GM18517 (cell line): ENCODE measurements around the gene SEMA3D.

ENCODE experiments used
- ATAC-seq: cut with Tn5 transposase; IDR thresholded peaks from one replicate; pipeline ENCODE4 v1.9.1; 2021; ENCODE audit warnings: mild to moderate bottlenecking, moderate library complexity; ENCODE audit not compliant: unreplicated experiment

Gene SEMA3D

GRCh38 chr7:85184599-85185423, 2.0 kb downstream of the SEMA3D start:
- no peak for ATAC-seq

GRCh38 chr7:85183296-85183695, 3.6 kb downstream of the SEMA3D start:
- ATAC-seq = no peak

- no peak for ATAC-seq
Measured at GRCh38 chr7:85178531-85179298, 8.1 kb downstream of the SEMA3D start.

GRCh38 chr7:85177316-85177715, 9.5 kb downstream of the SEMA3D start:
- ATAC-seq = no peak

- no peak for ATAC-seq
Measured at GRCh38 chr7:85176197-85176596, 10.7 kb downstream of the SEMA3D start.

- ATAC-seq = no peak
Measured at GRCh38 chr7:85175217-85175616, 11.6 kb downstream of the SEMA3D start.

- no peak for ATAC-seq
Measured at GRCh38 chr7:85172530-85172941, 14.3 kb downstream of the SEMA3D start.

GRCh38 chr7:85167636-85168035, 19.2 kb downstream of the SEMA3D start:
- ATAC-seq = no peak

- ATAC-seq = no peak
Measured at GRCh38 chr7:85165263-85165662, 21.6 kb downstream of the SEMA3D start.

GRCh38 chr7:85164376-85164775, 22.5 kb downstream of the SEMA3D start:
- no peak for ATAC-seq

- ATAC-seq = no peak
Measured at GRCh38 chr7:85162721-85163120, 24.1 kb downstream of the SEMA3D start.

- ATAC-seq = peak; percentile 89
Measured at GRCh38 chr7:85160223-85160622, 26.6 kb downstream of the SEMA3D start.

- no peak for ATAC-seq
Measured at GRCh38 chr7:85159003-85159402, 27.9 kb downstream of the SEMA3D start.

GRCh38 chr7:85156661-85157208, 30.1 kb downstream of the SEMA3D start:
- no peak for ATAC-seq

- no peak for ATAC-seq
Measured at GRCh38 chr7:85154282-85154937, 32.4 kb downstream of the SEMA3D start.

- ATAC-seq = no peak
Measured at GRCh38 chr7:85153715-85154114, 33.1 kb downstream of the SEMA3D start.

GRCh38 chr7:85150624-85151023, 36.2 kb downstream of the SEMA3D start:
- ATAC-seq = no peak

- ATAC-seq = no peak
Measured at GRCh38 chr7:85144771-85145170, 42.1 kb downstream of the SEMA3D start.

- ATAC-seq = no peak
Measured at GRCh38 chr7:85135977-85136376, 50.9 kb downstream of the SEMA3D start.

- ATAC-seq = no peak
Measured at GRCh38 chr7:85133560-85133959, 53.3 kb downstream of the SEMA3D start.

- ATAC-seq = no peak
Measured at GRCh38 chr7:85133006-85133405, 53.9 kb downstream of the SEMA3D start.
